SH-SY5Y (cell line): ENCODE data around the gene KBTBD3.

Source experiments
- GATA2 ChIP-seq: IDR thresholded peaks from 2 replicates; pipeline ENCODE4 v1.6.1; 2011; ENCODE audit warnings: mild to moderate bottlenecking, low read depth, low read length
- GATA3 ChIP-seq: IDR thresholded peaks from 2 replicates; pipeline ENCODE4 v1.6.1; 2011; ENCODE audit warnings: low read depth, mild to moderate bottlenecking, low read length, moderate library complexity

KBTBD3 gene

GRCh38 chr11:106076919-106077608 is at the start of gene KBTBD3:
TSS of gene KBTBD3 (minus strand) at chr11:106077347. CDS start at chr11:106059097, 18,250 bp downstream.
- TF ChIP-seq GATA3 = no peak
- 0 out of 2 replicates have a peak, but pooled peaks have one; percentile 9 for TF ChIP-seq GATA2

GRCh38 chr11:106121570-106122320 is 44.6 kb upstream of the KBTBD3 start:
- TF ChIP-seq GATA3 (no peak), GATA2 (no peak)

- TF ChIP-seq GATA3 (no peak), GATA2 (no peak)
These were observed 28.8 kb upstream of the KBTBD3 start for GRCh38 chr11:106105986-106106385.

GRCh38 chr11:106101819-106102218 is 24.7 kb upstream of the KBTBD3 start:
- TF ChIP-seq GATA3 = no peak
- TF ChIP-seq GATA2 = no peak

- no peak for TF ChIP-seq GATA2
- no peak for TF ChIP-seq GATA3
These were observed 24.2 kb upstream of the KBTBD3 start for GRCh38 chr11:106101370-106101769.

- no peak for TF ChIP-seq GATA2
- no peak for TF ChIP-seq GATA3
These were observed 21.9 kb upstream of the KBTBD3 start for GRCh38 chr11:106098893-106099553.

GRCh38 chr11:106092446-106092845 is 15.3 kb upstream of the KBTBD3 start:
- TF ChIP-seq GATA3 (no peak), GATA2 (no peak)

- no peak for TF ChIP-seq GATA2
- TF ChIP-seq GATA3 = no peak
These were observed 14.5 kb upstream of the KBTBD3 start for GRCh38 chr11:106091480-106092123.

GRCh38 chr11:106088896-106089295 is 11.7 kb upstream of the KBTBD3 start:
- no peak for TF ChIP-seq GATA3
- no peak for TF ChIP-seq GATA2

GRCh38 chr11:106087815-106088435 is 10.8 kb upstream of the KBTBD3 start:
- TF ChIP-seq GATA2 (no peak), GATA3 (no peak)

- TF ChIP-seq GATA3 = no peak
- no peak for TF ChIP-seq GATA2
These were observed 9.7 kb upstream of the KBTBD3 start for GRCh38 chr11:106086850-106087249.

- TF ChIP-seq GATA3 (no peak), GATA2 (no peak)
These were observed 9.0 kb upstream of the KBTBD3 start for GRCh38 chr11:106086135-106086534.

- TF ChIP-seq GATA3 (no peak), GATA2 (no peak)
These were observed 4.9 kb upstream of the KBTBD3 start for GRCh38 chr11:106082096-106082495.

- TF ChIP-seq GATA3 = no peak
- TF ChIP-seq GATA2 = no peak
These were observed 685 bp upstream of the KBTBD3 start, which contains the start of gene AASDHPPT for GRCh38 chr11:106077609-106078455. TSS of gene AASDHPPT (plus strand) at chr11:106077662. CDS start at chr11:106077711, 49 bp downstream.
